HUDEP-2 (cell line): ENCODE measurements around the gene SOAT2.

Source experiments
- DNase-seq, 76 experiments: peaks; one replicate each; lab custom pipeline; 2025; ENCODE audit not compliant: unreplicated experiment in 76 of 76; lab: John Stamatoyannopoulos, UW

The SOAT2 gene

GRCh38 chr12:53173085-53173715, 69.9 kb downstream of the SOAT2 start:
- no peak for DNase-seq
